ENCODE results near the gene FOXP4.

The FOXP4 gene

DNA sequence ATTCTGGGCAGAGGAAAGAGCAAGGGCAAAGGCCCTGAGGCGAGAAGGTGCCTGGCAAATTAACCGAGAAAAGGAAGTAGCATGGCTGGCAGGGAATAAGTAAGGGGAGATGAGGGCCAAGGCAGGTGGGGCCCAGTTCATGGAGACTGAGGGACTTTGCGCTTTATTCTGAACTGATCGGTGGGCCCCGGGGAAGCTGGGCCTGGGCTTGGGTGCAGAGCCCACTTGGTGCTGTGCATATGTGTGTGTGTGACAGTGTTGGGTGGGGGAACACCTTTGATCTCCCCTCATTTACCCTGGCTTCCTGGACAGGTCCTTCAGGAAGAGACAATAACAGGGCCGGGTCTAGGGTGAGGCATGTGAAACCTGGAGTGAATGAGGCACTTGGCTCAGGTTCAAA is 89.2 kb downstream of the FOXP4 start:
- no peak for DNase-seq

DNA sequence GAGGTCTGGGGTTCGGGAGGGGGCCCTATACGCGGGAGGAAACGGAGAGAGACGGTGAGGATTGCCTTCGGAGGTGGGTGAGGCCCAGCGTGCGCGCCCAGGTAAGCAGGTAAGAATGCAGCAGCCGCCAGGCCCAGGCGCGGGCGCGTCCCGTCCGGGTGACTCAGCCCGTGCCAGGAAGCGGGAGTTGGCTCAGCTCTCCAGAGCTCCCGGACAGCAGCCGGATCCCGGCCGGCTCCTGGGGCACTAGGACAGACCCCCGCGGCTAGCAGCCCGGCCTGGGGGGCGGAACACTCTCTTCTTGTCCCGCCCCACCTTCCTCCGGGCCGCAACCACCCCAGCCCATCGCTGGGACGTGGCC is 90.6 kb downstream of the FOXP4 start:
- DNase-seq = peak; percentile 94

DNA sequence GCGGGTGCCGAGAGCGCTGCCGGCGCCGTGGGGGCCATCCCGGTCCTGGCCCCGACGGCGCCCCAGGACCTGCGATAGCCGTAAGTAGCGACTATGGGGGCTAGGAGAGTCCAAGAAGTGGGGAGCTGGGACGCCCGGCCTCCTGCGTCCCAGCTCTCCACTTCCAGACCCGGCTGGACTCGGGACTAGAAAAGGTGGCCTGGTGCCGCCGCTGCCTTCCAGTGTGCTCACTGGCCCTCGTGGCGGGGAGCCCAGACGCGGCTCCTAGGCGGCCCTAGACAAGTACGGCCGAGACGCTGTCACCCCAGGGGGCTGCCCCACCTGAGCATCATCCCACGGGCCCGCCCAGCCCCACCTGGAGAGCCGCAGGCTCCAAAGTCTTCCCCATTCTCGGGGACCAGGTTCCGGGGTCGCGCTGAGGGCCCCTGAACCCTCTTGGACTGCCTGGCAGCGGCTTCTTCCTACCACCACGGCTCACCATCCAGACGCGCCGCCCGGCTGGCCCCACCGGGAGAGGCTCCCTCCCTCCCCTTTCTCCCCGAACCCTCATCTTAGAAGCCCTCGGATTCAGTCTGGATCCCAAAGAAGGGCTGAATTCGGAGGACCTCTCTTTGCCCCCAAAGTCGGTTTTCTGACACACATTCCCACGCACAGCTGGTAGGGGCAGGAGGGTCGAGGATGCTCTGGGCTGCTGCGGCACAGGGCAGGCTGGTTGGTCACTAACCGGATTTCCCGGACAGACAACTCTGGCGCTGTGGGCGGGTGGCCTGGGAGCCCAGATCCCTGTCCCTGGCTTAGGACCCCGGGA is 91.2 kb downstream of the FOXP4 start:
- DNase-seq = peak; percentile 89

DNA sequence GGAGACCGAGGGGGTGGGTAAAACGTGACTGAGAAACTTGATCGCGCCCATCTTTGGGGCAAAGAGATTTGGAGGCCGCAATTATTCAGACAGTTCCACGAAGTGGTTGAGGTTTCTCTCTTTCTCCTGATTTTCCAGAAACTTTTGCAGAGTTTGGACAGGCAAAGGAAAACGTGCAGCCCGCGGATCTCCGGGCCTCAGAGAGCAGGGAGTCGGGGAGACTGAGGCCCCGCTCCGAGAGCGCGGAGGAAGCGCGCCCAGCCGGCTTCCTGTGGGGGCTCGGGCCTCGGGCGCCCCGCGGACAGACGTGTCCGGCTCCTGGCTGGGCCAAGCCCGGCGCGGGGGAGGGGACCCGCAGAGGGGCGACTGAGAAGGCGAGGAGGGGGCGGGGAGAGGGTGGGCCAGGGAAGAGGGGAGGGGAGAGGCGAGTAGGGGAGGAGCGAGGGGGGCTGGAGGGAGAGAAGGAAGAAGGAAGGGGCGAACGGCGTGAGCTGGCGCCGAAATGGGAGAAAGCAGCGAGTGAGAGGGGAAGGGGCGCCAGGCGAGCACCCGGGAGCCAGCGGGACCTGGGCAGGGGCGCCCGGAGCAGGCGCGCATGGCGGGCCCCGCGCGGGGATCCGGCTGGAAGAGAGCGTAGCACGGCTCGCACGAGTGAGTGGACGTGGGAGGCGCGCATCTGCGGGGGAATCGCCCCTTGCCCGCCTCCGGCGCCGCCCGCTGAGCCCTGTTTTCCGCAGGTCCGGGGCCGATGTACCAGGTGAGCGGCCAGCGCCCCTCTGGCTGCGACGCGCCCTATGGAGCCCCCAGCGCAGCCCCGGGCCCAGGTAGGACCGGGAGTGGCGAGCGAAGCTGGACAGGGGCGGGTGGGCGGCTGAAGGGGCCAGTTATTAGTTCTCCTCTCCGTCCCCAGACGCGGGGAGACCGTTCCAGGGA is 92.1 kb downstream of the FOXP4 start, which contains the start of gene MDFI:
TSS of gene MDFI (plus strand) at position 467 of the 933 bp plus-strand sequence. CDS start at position 749, 282 bp downstream.
- peak; percentile 85 for DNase-seq

DNA sequence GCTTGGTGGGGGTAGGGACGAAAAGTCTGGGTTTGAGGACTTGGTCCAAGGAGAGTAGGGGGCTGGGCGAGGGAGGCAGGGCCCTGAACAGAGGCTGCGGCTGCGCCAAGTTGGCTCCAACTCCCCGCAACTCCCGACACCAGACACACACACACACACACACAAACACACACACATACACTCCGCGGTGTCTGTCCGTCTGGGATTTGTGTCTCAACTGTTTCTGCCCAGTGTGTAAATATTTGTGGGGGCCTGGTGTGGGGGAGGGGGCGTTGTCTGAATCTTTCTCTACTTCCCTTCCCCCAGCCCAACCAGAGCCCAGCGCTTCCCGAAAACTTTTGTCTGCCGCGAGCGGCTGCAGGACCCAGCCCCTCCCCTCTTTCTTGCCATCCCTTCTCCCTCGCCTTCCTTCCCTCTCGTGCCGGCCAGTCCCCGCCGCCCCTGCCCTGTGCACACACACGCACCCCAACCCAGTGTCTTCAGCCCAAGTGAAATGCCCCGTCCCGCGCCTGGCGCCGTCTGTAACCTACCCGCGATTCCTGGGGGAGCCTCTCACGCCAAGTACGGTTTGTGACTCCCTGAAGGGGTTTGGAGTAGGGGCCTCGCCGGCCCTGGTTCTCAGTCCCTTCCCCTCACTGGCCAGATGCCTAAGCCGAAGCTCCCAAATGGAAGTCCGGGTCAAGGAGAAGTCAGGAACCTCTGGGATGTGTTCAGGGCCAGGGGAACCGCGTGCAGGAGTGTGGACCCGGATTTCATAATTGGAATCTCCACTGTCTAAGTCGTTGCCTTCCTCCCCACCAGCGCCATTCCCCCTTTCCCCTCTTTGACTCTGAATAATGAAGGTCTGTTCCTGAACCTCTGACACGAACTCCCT is 93.0 kb downstream of the FOXP4 start:
- peak; percentile 79 for DNase-seq

DNA sequence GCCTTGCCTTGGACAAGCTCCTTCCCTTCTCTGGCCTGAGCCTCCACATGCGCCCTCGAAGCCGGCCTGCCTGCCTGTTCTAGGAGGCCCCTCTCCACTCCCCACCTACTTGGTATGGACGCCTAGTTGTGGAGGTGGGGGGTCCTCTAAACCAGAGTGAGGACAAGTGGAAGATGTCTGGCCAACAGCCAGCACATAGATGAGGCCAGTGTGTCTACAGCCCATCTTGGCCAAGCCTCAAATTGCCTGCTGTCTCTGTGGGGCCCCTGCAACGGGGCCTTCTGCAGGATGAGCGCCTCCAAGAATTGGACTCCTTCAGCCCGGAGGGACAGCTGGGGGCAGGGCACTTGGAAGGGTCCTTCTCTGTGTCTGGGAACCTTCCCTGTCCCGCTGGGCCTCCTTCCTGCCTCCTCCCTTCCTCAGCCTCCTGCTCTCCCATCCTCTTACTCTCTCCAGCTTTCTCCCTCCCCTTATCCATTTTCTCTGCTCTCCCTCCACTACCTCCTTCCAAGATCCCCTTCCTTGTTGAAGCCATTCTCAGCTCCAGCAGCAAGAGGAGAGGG is 93.7 kb downstream of the FOXP4 start:
- DNase-seq = peak; percentile 53

DNA sequence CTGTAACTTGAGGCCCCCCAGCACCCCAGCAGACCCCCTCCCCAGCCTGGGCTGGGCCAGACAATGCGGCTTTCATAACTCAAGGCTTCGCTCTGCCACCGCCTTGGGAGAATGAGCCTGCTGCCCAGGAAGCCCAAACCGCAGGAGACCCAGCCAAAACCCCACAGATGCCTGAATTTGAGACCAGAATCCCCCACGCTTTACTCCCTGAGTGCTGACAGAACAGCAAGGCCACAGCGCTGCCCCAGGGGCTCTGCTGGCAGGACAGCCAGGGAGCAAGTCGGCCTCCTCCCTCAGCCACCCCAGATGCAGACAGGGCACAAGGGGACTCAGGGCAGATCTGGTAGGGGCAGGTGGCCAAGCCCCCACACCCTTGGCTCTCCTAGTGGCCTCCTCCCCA is 94.2 kb downstream of the FOXP4 start:
- DNase-seq = no peak

DNA sequence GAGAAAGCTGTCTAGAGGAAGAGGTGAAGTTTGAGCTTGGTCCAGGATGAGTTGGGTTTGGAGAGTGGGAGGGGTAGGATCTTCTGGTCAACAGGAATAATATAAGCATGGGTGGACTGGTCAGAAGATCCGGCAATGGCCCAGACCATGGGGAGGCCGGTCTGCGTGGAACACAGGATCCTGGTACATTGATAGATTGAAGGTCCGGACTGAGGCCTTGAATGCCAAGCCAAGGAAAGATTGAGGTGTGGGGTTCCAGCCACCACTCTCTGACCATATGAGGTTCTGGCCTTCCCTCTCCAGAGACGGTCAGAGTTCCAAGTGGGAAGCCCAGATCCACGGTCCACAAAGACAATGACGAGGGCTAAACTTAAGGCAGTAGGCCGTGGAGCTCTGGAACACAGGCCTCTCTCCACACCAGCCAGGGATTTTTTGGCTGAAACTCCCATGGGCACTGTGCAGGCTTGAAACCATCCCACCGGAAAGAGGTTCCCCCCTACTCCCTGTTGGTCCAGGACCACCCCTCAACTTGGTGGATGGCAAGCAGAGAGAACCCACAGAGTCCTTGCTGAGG is 95.3 kb downstream of the FOXP4 start:
- no peak for DNase-seq

DNA sequence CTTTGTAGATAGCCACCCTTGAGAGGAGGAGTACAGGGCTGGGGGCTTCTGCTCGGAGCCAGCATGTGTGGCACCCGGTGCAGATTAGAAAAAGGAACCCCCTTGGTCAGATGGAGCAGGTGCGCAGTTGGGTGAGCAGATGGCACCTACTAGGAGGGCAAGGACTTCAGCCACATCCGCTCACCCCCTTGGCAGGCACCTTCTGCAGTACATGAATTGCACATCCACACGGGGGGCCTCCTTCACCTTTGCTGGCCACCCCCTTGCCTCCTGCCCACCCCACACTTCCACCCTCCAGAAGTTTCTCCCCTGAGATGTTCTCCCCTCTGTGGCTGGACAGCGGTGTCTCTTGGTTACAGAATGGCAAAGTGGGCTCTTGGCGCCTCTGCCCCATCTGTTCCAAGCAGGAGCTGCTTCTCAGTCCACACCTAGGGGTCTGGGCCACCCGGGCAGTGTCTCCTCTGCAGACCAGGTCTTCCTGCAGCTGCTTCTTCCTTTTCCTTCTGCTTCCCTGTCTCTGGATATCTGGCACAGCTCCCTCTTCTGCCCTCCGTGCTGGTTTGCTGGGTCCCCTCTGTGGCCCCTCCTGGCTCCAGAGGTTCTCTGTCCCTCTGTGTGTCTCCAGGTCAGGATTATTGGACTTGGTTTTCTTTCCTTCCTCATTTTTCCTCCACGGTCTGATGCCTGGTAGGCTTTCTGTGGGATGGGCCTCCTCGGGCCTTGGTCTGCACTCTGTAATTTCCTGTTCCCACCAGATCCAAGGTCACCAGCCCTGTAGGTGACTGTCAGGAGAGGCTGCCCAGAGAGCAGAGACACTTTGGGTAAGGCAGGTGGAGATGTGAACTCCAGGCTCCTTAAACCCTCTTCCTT is 96.1 kb downstream of the FOXP4 start:
- DNase-seq = no peak

DNA sequence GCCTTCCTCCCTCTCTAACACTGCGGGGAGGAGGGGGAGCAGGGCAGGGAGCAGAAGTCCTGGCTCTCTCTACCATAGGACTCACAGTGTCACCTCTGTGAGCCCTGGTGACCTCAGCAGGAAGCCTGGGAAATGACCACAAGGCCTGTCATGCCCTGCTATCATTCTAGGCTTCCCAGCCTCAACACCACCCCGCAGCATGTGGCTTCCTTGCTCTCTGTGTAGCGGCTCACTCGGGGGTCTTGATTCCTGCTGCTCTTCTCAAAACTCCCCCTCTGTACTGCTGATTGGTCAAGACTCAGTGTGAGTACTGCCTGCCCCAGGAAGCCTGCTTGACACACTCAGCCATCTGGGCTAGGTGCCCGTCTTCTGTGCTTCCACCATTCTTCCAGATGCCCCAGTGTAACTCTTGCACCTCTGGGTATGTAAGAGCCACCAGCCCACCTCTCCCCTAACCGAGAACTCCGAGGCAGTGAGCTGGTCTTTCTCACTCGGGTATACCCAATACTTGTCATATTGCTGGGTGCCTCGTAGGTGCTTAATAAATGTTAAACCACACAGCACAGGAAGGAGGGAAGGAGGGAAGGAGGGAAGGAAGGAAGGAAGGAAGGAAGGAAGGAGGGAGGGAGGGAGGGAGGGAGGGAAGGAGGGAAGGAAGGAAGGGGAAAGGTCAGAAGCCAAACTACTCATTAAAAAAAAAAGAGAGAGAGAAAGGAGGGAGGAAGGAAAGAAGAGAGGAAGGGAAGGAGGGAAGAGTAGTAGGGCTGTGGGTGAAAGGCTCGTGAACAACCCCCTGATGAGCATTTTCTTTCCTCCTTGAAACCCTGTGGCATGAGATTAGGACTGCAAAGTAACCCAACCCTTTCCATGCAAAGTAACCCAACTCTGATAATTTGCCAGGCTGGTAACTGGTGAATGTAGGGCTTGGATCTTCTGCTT is 97.0 kb downstream of the FOXP4 start:
- peak; percentile 59 for DNase-seq

DNA sequence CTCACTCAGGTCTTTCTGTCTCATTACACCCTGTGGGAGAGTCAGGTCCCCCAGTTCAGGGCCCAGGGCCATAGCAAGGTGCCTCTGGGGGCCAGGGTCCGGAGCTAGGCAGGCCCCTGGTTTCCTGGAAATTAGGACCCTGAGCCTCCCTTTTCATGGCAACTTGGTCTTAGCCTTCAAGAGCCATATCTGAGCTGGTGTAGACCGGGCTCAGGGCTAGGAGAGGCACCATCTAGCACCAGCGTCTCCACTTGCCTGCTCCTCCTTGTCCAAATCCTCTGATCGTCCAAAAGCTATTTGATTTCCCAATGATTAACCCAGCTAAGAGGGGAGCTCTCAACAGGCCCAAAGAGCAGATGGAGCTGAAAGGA is 97.7 kb downstream of the FOXP4 start:
- DNase-seq = no peak

DNA sequence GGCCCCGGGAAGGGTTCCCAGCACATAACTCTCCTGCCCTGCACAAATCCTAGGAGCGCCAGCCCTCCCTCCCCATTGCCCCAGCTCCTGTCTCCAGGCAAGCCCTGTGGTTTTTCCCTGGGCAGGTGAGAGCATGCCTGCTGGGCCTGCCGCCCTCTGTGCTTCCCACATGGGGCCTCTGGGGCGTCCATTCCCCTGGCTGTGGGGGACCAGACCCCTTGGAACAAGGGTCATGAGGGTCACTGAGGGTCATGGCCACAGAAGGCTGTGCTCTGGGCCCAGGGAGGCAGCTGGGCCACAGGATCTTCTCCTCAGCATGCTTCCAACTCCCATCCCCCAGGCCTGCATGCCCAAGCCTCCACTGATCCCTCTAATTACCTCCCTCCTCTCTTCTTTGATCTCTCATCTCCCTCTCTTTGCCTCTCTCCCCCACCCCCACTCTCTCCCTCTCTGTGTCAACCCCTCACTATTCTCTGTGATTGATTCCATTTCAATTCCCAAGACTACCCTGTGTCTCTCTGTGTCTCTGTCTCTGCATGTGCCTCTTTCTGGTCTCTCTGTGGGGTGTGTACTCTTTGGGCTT is 98.2 kb downstream of the FOXP4 start:
- peak; percentile 78 for DNase-seq

DNA sequence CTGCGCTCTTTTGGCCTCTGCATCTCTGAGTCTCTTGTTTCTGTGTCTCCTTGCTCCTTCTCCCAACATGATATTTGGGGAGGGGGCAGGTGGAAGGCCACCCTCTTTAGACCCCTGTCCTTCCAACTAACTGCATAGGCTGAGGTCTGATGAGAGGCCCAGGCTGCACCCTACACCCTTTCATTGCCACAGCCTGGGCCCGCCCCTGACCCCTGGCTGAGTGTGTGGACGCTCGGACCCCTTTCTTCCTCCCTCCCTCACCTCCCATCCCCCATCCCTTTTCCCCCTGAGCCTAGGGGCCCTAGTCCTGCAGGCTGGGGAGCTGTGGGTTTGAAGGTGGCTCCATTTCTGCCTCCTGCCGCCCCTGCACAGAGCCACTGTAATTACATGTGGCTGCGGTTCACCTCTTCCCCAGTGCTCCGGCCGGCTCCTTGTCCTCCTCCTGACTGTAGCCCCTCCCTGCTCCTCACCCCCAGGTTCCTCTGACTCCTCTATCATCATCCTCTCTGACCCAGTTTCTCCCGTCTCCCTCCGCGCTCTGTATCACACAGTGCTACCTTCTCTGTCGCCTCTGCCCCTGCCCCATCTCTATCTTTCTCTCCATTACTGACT is 98.9 kb downstream of the FOXP4 start:
- no peak for DNase-seq

DNA sequence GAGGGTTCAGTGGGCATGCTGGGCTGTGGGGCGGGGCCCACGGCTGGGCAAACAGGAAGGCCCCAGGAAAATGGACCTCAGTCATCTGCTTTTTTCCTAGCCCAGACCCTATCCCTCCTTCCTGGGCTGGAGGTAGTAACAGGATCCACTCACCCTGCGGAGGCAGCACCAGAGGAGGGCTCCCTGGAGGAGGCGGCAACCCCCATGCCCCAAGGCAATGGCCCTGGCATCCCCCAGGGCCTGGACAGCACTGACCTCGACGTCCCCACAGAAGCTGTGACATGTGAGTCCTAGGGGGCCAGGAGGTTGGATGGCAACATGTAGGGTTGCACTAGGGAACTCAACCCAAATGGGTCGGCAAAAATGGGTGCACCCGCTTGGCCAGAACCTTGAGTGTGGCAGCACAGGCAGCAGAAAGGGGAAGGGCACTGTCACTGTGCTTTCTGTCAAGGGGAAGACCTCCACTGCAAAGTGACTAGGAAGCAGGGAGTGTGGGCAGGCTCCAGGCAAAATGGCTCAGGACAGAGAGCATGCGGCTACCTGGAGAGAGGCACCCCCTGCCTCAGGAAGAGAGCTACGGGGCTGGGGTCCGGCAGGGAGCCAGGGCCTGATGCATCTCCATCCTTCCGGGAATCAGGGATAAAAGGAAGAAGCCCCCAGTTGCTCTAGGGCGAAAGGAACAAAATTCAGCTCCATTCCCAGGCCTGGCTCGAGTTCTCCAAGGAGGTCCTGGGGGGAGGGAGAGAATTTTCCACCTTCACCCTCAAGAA is 100.0 kb downstream of the FOXP4 start:
- DNase-seq = no peak

DNA sequence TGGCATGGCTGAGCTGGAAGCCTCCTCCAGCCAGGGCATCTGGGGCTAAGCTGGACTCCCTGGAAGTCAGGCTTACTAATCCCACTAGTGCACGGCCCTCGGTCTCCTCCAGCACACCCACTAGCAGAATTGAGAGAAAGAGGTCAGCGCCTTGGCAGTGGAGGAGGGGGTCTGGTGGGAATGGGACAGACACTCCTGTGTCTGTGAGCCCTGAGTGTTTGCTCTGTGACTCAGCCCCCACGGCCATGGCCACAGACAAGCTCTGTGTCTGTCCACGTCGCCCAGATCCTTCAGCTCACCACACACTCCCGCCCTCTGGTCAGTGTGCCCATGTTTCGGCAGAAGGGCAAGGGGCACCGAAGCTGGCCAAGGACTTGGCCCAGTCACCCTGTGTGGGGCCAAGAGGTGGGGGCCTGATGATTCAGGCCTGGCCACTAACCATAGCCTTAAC is 100.9 kb downstream of the FOXP4 start:
- no peak for DNase-seq

DNA sequence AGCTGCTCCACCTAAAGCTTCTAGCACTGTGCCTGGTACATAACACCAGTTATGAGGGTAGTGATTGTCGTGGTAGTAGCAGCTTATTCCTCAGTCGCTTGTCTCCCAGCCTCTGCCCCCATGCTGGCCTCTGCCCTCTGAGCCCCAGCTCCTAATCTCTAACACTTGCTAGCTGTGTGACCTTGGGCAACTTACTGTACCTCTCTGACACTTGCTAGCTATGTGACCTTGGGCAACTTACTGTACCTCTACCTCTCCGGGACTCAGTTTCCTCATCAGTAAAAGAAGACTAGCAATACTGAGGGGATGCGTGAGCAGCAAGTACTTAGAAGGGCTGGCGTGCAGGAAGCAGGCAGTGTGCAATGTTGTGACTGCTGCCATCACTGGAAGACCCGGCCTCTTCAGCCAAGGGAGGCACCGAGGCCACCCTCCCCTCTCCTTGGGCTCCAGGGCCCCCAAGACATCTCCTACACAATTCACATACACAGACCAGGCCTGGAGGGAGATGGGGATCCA is 101.9 kb downstream of the FOXP4 start:
- no peak for DNase-seq

DNA sequence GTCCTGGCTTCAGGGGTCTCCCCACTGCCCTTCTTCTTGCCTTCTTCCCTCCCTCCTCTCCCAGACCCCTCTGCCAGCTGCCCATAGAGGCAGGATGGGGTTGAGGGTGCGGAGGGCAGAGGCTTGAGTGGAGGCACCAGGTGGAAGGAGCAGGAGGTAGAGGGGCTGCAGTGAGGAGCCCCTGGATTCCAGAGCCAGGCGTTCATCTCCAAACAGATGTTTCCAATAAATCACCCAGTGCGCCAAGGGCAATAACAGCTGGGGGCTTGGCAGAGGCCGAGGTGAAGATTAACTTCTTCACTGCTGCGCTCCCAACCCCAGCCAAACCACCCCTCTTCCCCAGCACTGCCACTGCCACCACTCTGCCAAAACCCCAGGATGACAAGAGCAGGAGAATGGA is 102.7 kb downstream of the FOXP4 start:
- DNase-seq = no peak

DNA sequence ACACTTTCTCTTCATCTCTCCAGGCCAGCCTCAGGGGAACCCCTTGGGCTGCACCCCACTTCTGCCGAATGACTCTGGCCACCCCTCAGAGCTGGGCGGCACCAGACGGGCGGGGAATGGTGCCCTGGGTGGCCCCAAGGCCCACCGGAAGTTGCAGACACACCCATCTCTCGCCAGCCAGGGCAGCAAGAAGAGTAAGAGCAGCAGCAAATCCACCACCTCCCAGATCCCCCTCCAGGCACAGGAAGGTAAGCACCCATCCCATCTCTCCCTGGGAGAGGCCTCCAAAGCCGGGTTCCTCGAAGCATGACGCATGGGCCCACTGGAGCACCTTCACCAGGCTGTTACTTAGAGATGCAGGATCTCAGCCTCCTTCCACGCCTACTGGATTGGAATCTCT is 103.4 kb downstream of the FOXP4 start:
- peak; percentile 42 for DNase-seq
